A673 (cell line): Measurements from ENCODE around the gene SALL3. TPM values are rescaled to one million over a fixed set of nuclear protein-coding genes. Genes with fewer than 3 reads are reported as not detected.

ENCODE experiments used
- BruUV-seq: library from RNA; stranded (reverse); fragments of 400-500 nt; replicated peaks from 2 replicates; lab custom pipeline; 2021; lab: Mats Ljungman, UMichigan
- CTCF ChIA-PET: fragments of 300-600 bp; sonication (Branson Sonifier 250); formaldehyde crosslinking; loops from one replicate; lab custom pipeline; 2022; ENCODE audit warnings: antibody characterized with exemption; lab: Charles Lee
- POLR2A ChIA-PET: fragments of 300-600 bp; sonication (Branson Sonifier 250); formaldehyde crosslinking; loops from one replicate; lab custom pipeline; 2022; ENCODE audit warnings: antibody characterized with exemption; ENCODE audit not compliant: low non-redundant PET; lab: Charles Lee
- DNase-seq: peaks from one replicate; pipeline ENCODE4 v3.0.0-alpha.2; 2015; ENCODE audit warnings: low spot score
- H3K27ac ChIP-seq: fragments of 200-600 bp; sonication (generic); 2 replicates; pipeline ENCODE4 v1.5.1; 2016; ENCODE audit warnings: mixed run types, low read depth, mild to moderate bottlenecking, mixed read lengths, antibody characterized with exemption, low read length; ENCODE audit not compliant: poor library complexity, severe bottlenecking
- H3K27me3 ChIP-seq: fragments of 200-600 bp; sonication (generic); replicated peaks from 2 replicates; pipeline ENCODE4 v1.6.1; 2017; ENCODE audit warnings: mixed run types, low read depth, mild to moderate bottlenecking, mixed read lengths, antibody characterized with exemption, low read length; ENCODE audit not compliant: insufficient read depth, poor library complexity
- H3K36me3 ChIP-seq: fragments of 200-600 bp; sonication (generic); 2 replicates; pipeline ENCODE4 v1.6.1; 2016; ENCODE audit warnings: mixed run types, mild to moderate bottlenecking, mixed read lengths, antibody characterized with exemption, low read length; ENCODE audit not compliant: insufficient read depth, poor library complexity, severe bottlenecking
- H3K4me1 ChIP-seq: fragments of 200-600 bp; sonication (generic); 2 replicates; pipeline ENCODE4 v1.6.1; 2017; ENCODE audit warnings: mixed run types, mild to moderate bottlenecking, mixed read lengths, antibody characterized with exemption, low read length; ENCODE audit not compliant: insufficient read depth, poor library complexity, severe bottlenecking
- H3K4me3 ChIP-seq: fragments of 200-600 bp; sonication (generic); 2 replicates; pipeline ENCODE4 v1.5.1; 2016; ENCODE audit warnings: low read depth, mixed run types, mild to moderate bottlenecking, mixed read lengths, low read length; ENCODE audit not compliant: poor library complexity, severe bottlenecking
- H3K9me3 ChIP-seq: fragments of 200-600 bp; sonication (generic); 2 replicates; pipeline ENCODE4 v1.6.1; 2016; ENCODE audit warnings: mixed run types, low read depth, mild to moderate bottlenecking, mixed read lengths, antibody characterized with exemption, low read length; ENCODE audit not compliant: poor library complexity, severe bottlenecking
- CTCF ChIP-seq: fragments of 300-800, 200-600 bp; sonication (generic); conservative IDR thresholded peaks from 2 replicates; pipeline ENCODE4 v1.5.1; 2017; ENCODE audit warnings: low read depth, mild to moderate bottlenecking, antibody characterized with exemption, low read length, moderate library complexity, mixed read lengths
- EZH2 ChIP-seq: fragments of 200-600 bp; sonication (generic); IDR thresholded peaks from 2 replicates; pipeline ENCODE4 v1.6.1; 2017; ENCODE audit warnings: borderline replicate concordance, low read depth, mild to moderate bottlenecking, mixed read lengths, antibody characterized with exemption, low read length; ENCODE audit not compliant: poor library complexity, severe bottlenecking
- intact Hi-C: fragments of 100-400 bp; cut with micrococcal nuclease; formaldehyde crosslinking; loops from one replicate; pipeline ENCODE4 v1.10.0; 2022; ENCODE audit not compliant: unreplicated experiment
- total RNA-seq: library from RNA; stranded (reverse); gene quantifications from 2 replicates; pipeline ENCODE4 v1.2.3, GENCODE V29; 2021

The SALL3 gene
- total RNA-seq, 1 experiment from 2014 or later = not detected

- Histone ChIP-seq H3K27me3 (peaks cover 4% of the 10 kb centered on the region), H3K36me3 (no peaks in the 10 kb centered on the region), H3K9me3 (no peaks in the 10 kb centered on the region), H3K27ac (no peak overlapping the region), H3K4me3 (no peak overlapping the region), H3K4me1 (no peaks in the 10 kb centered on the region)
- TF ChIP-seq EZH2 (no peak), CTCF (no peak)
- intact Hi-C loops = no loop called here
- DNase-seq = no peak
- ChIA-PET CTCF (no interaction called here), POLR2A (interaction anchor here (0.6 kb wide), 1 partner anchor 334 kb away, joined by 3 read pairs; no protein-coding TSS in a partner anchor)
- no TSS peak for BruUV-seq
Observed at GRCh38 chr18:79049506-79049905, 69.9 kb downstream of the SALL3 start.

Other genes with a start within 250 kb of the SALL3 start
- gene ATP9B, start 89.6 kb downstream of the SALL3 start, total RNA-seq = 17.9 and 22.3 TPM in 2 replicates